HepG2 (cell line): Measurements from ENCODE around the gene E2F1. TPM values are rescaled to one million over a fixed set of nuclear protein-coding genes. Genes with fewer than 3 reads are reported as not detected.
A peak's percentile ranks its signal among the peaks of the same experiment; 100 is the strongest.

Experiments
- ATM ChIP-seq: fragments of 450-650 bp; IDR thresholded peaks from 2 replicates; pipeline ENCODE4 v1.7.1; 2017; ENCODE audit warnings: mild to moderate bottlenecking, borderline replicate concordance
- BHLHE40 ChIP-seq: IDR thresholded peaks from 2 replicates; pipeline ENCODE4 v1.6.1; 2011; ENCODE audit warnings: low read length, improper control_type of control experiment
- CBX1 ChIP-seq: IDR thresholded peaks from one replicate; pipeline ENCODE4 v1.6.1; 2016; ENCODE audit warnings: antibody characterized with exemption, low read depth
- DMAP1 ChIP-seq: IDR thresholded peaks from 2 replicates; pipeline ENCODE4 v1.6.1; 2016
- KLF6 ChIP-seq: IDR thresholded peaks from 2 replicates; pipeline ENCODE4 v1.8.0; 2016; ENCODE audit warnings: missing biosample characterization, missing genetic modification reagents
- MBD4 ChIP-seq: IDR thresholded peaks from 2 replicates; pipeline ENCODE4 v1.6.1; 2012; ENCODE audit warnings: low read length, inconsistent platforms, borderline replicate concordance
- NFE2L1 ChIP-seq: sonication (generic); formaldehyde crosslinking; IDR thresholded peaks from 2 replicates; pipeline ENCODE4 v1.4.0; 2020; ENCODE audit warnings: missing genetic modification reagents, mild to moderate bottlenecking, borderline replicate concordance
- SOX13 ChIP-seq, 3 experiments: fragments of 450-650 bp in 1 of 3; sonication (generic) in 1 of 3; formaldehyde crosslinking in 1 of 3; IDR thresholded peaks in 2 of 3; conservative IDR thresholded peaks in 1 of 3; 2 replicates each; pipeline versions ENCODE4 v1.5.0 to v1.6.1; 2016 to 2020; ENCODE audit warnings: antibody characterized with exemption in 1 of 3, mild to moderate bottlenecking in 1 of 3, missing compliant biosample characterization in 1 of 3, missing genetic modification reagents in 1 of 3, moderate library complexity in 1 of 3
- SSRP1 ChIP-seq: IDR thresholded peaks from 2 replicates; pipeline ENCODE4 v1.6.1; 2016; ENCODE audit warnings: control low read depth
- ZNF446 ChIP-seq: sonication (generic); formaldehyde crosslinking; IDR thresholded peaks from 2 replicates; pipeline ENCODE4 v1.5.0; 2020; ENCODE audit warnings: mild to moderate bottlenecking, missing genetic modification reagents
- ZNF569 ChIP-seq: sonication (generic); formaldehyde crosslinking; IDR thresholded peaks from 2 replicates; pipeline ENCODE4 v1.5.0; 2020; ENCODE audit warnings: mild to moderate bottlenecking, missing genetic modification reagents, moderate library complexity, borderline replicate concordance
- polyA plus RNA-seq, 8 experiments: library from polyadenylated mRNA; depleted of rRNA in 3 of 8; stranded (reverse) in 7 of 8; unstranded in 1 of 8; fragments of >200 nt; fragmentation: Illumina TruSeq in 4 of 8; extraction: Trizol in 4 of 8; gene quantifications; 2 replicates each; pipeline versions ENCODE4 v1.2.1 to v1.2.3, GENCODE V29; 2011 to 2016; ENCODE audit warnings: low read depth in 4 of 8, missing spikeins in 1 of 8, mixed read lengths in 1 of 8; ENCODE audit not compliant: insufficient read depth in 1 of 8
- total RNA-seq, 5 experiments: library from RNA; depleted of rRNA; stranded (reverse); fragments of >200 nt; fragmentation: Illumina TruSeq; extraction: Trizol; gene quantifications; 2 replicates each; pipeline ENCODE4 v1.2.3, GENCODE V29; 2016; ENCODE audit warnings: low read depth in 1 of 5
- TF ChIP-seq, protein P1 (sequence below): conservative IDR thresholded peaks from 2 replicates; pipeline ENCODE4 v1.6.1; 2018; ENCODE audit warnings: missing genetic modification reagents
- TF ChIP-seq, protein P2 (sequence below): sonication (generic); formaldehyde crosslinking; IDR thresholded peaks from 2 replicates; pipeline ENCODE4 v1.9.0; 2021; ENCODE audit warnings: missing genetic modification reagents, borderline replicate concordance
- TF ChIP-seq, protein P3 (sequence below): sonication (generic); formaldehyde crosslinking; IDR thresholded peaks from 2 replicates; pipeline ENCODE4 v1.8.0; 2022; ENCODE audit warnings: low read depth, missing genetic modification reagents
- TF ChIP-seq, protein P4 (sequence below): IDR thresholded peaks from 2 replicates; pipeline ENCODE4 v1.6.1; 2012; ENCODE audit warnings: low read depth, low read length, improper control_type of control experiment
- TF ChIP-seq, protein P5 (sequence below): sonication (generic); formaldehyde crosslinking; IDR thresholded peaks from 2 replicates; pipeline ENCODE4 v1.8.0; 2023; ENCODE audit warnings: mild to moderate bottlenecking, missing genetic modification reagents
- TF ChIP-seq, protein P6 (sequence below): sonication (generic); formaldehyde crosslinking; IDR thresholded peaks from 2 replicates; pipeline ENCODE4 v1.4.0; 2020; ENCODE audit warnings: missing genetic modification reagents, low read depth, mild to moderate bottlenecking, borderline replicate concordance
- TF ChIP-seq, protein P7 (sequence below): sonication (generic); formaldehyde crosslinking; IDR thresholded peaks from 2 replicates; pipeline ENCODE4 v1.8.1; 2023; ENCODE audit warnings: mild to moderate bottlenecking, missing genetic modification reagents

E2F1 gene
- total and polyA plus RNA-seq, 2 of the 13 experiments (the other 11 are each of a cell fraction or from before 2014, with no cell fraction given) = 25.5 to 39.4 TPM

DNA sequence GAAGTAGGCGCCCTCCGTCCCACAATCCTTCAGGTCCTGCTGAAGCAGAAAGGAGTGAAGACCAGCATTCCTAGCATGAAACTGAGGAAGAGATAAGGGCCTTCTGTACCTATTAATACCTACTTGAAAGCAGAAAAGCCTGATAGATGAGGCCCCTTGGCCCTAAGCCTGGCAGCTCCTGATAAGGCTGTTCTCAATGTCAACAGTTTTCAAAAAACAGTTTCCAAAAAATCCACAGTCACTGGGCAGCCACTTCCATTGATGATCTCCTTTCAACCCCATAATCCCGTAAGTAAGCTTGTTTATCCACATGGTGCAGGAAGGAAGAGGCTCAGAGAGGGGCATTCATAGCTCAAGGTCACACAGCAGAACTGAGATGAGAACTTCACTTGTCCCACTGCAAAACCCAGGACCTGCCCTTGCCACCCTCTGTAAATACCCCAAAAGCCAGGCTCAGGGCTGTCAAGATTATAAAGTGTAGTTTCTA lies 2.8 kb upstream of the E2F1 start (continued):
- TF ChIP-seq, protein P1, sequence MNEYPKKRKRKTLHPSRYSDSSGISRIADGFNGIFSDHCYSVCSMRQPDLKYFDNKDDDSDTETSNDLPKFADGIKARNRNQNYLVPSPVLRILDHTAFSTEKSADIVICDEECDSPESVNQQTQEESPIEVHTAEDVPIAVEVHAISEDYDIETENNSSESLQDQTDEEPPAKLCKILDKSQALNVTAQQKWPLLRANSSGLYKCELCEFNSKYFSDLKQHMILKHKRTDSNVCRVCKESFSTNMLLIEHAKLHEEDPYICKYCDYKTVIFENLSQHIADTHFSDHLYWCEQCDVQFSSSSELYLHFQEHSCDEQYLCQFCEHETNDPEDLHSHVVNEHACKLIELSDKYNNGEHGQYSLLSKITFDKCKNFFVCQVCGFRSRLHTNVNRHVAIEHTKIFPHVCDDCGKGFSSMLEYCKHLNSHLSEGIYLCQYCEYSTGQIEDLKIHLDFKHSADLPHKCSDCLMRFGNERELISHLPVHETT (CRISPR knock-in tag) = 0 out of 2 replicates have a peak, but pooled peaks have one; percentile 31
- TF ChIP-seq, protein P2, sequence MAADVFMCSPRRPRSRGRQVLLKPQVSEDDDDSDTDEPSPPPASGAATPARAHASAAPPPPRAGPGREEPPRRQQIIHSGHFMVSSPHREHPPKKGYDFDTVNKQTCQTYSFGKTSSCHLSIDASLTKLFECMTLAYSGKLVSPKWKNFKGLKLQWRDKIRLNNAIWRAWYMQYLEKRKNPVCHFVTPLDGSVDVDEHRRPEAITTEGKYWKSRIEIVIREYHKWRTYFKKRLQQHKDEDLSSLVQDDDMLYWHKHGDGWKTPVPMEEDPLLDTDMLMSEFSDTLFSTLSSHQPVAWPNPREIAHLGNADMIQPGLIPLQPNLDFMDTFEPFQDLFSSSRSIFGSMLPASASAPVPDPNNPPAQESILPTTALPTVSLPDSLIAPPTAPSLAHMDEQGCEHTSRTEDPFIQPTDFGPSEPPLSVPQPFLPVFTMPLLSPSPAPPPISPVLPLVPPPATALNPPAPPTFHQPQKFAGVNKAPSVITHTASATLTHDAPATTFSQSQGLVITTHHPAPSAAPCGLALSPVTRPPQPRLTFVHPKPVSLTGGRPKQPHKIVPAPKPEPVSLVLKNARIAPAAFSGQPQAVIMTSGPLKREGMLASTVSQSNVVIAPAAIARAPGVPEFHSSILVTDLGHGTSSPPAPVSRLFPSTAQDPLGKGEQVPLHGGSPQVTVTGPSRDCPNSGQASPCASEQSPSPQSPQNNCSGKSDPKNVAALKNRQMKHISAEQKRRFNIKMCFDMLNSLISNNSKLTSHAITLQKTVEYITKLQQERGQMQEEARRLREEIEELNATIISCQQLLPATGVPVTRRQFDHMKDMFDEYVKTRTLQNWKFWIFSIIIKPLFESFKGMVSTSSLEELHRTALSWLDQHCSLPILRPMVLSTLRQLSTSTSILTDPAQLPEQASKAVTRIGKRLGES (CRISPR knock-in tag) = no peak
- TF ChIP-seq MBD4 (no peak), KLF6 (CRISPR knock-in tag) (no peak), ZNF446 (no peak), NFE2L1 (no peak), SOX13 (IDR thresholded peaks at IDR 0.05) (no peak), SOX13 (CRISPR knock-in tag; conservative IDR thresholded peaks at IDR 0.05 in 1 of 2, IDR thresholded peaks at IDR 0.05 in 1 of 2) (peak in 1 of 2 experiments; percentile 79; a peak in 2 of 4 replicates), ZNF569 (CRISPR knock-in tag) (no peak), SSRP1 (CRISPR knock-in tag) (0 out of 2 replicates have a peak, but pooled peaks have one; percentile 41), ATM (no peak), CBX1 (no peak), DMAP1 (CRISPR knock-in tag) (no peak), BHLHE40 (no peak)
- TF ChIP-seq, protein P3, sequence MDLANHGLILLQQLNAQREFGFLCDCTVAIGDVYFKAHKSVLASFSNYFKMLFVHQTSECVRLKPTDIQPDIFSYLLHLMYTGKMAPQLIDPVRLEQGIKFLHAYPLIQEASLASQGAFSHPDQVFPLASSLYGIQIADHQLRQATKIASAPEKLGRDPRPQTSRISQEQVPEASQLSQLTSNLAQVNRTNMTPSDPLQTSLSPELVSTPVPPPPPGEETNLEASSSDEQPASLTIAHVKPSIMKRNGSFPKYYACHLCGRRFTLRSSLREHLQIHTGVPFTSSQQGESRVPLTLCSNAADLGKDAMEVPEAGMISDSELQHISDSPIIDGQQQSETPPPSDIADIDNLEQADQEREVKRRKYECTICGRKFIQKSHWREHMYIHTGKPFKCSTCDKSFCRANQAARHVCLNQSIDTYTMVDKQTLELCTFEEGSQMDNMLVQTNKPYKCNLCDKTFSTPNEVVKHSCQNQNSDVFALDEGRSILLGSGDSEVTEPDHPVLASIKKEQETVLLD (CRISPR knock-in tag) = no peak; the same call in 1 of the 2 replicates
- TF ChIP-seq, protein P4, sequence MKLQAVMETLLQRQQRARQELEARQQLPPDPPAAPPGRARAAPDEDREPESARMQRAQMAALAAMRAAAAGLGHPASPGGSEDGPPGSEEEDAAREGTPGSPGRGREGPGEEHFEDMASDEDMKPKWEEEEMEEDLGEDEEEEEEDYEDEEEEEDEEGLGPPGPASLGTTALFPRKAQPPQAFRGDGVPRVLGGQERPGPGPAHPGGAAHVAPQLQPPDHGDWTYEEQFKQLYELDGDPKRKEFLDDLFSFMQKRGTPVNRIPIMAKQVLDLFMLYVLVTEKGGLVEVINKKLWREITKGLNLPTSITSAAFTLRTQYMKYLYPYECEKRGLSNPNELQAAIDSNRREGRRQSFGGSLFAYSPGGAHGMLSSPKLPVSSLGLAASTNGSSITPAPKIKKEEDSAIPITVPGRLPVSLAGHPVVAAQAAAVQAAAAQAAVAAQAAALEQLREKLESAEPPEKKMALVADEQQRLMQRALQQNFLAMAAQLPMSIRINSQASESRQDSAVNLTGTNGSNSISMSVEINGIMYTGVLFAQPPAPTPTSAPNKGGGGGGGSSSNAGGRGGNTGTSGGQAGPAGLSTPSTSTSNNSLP = no peak
- TF ChIP-seq, protein P5, sequence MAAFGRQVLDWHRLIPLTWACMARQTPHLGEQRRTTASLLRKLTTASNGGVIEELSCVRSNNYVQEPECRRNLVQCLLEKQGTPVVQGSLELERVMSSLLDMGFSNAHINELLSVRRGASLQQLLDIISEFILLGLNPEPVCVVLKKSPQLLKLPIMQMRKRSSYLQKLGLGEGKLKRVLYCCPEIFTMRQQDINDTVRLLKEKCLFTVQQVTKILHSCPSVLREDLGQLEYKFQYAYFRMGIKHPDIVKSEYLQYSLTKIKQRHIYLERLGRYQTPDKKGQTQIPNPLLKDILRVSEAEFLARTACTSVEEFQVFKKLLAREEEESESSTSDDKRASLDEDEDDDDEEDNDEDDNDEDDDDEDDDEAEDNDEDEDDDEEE = no peak
- TF ChIP-seq, protein P6, sequence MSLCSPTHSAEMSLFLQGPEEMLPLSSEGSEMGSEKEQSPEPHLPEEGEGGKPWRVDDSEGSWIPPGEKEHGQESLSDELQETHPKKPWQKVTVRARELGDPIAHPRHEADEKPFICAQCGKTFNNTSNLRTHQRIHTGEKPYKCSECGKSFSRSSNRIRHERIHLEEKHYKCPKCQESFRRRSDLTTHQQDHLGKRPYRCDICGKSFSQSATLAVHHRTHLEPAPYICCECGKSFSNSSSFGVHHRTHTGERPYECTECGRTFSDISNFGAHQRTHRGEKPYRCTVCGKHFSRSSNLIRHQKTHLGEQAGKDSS (CRISPR knock-in tag) = no peak; the same call in 1 of the 2 replicates
- TF ChIP-seq, protein P7, sequence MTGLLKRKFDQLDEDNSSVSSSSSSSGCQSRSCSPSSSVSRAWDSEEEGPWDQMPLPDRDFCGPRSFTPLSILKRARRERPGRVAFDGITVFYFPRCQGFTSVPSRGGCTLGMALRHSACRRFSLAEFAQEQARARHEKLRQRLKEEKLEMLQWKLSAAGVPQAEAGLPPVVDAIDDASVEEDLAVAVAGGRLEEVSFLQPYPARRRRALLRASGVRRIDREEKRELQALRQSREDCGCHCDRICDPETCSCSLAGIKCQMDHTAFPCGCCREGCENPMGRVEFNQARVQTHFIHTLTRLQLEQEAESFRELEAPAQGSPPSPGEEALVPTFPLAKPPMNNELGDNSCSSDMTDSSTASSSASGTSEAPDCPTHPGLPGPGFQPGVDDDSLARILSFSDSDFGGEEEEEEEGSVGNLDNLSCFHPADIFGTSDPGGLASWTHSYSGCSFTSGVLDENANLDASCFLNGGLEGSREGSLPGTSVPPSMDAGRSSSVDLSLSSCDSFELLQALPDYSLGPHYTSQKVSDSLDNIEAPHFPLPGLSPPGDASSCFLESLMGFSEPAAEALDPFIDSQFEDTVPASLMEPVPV (CRISPR knock-in tag) = peak; percentile 52; the same call in 1 of the 2 replicates
